MCF 10A (cell line): ENCODE data around the gene MGMT. TPM values are rescaled to one million over a fixed set of nuclear protein-coding genes. Genes with fewer than 3 reads are reported as not detected.

Experiments
- BruUV-seq: library from RNA; stranded (reverse); fragments of 400-500 nt; replicated peaks from 2 replicates; lab custom pipeline; 2021; lab: Mats Ljungman, UMichigan
- CTCF ChIA-PET: fragments of 300-600 bp; sonication (Branson Sonifier 250); formaldehyde crosslinking; extraction: SDS; loops from one replicate; lab custom pipeline; 2021; ENCODE audit warnings: antibody characterized with exemption, inconsistent platforms; lab: Yijun Ruan, JAX
- POLR2A ChIA-PET: fragments of 300-600, 350-650 bp; sonication (Branson Sonifier 250); formaldehyde crosslinking; extraction: SDS; loops from one replicate; lab custom pipeline; 2020; ENCODE audit warnings: antibody characterized with exemption, inconsistent platforms; lab: Yijun Ruan, JAX
- DNase-seq: peaks from one replicate; pipeline ENCODE4 v3.0.0-alpha.2; 2018; ENCODE audit not compliant: unreplicated experiment
- H3K27ac Mint-ChIP-seq: one replicate; pipeline ENCODE4 v1.8.0; 2022; ENCODE audit warnings: mild to moderate bottlenecking, low read depth, mixed read lengths; ENCODE audit not compliant: unreplicated experiment
- H3K27me3 Mint-ChIP-seq: one replicate; pipeline ENCODE4 v1.8.0; 2022; ENCODE audit warnings: mixed read lengths; ENCODE audit not compliant: insufficient read depth, unreplicated experiment
- H3K36me3 Mint-ChIP-seq: one replicate; pipeline ENCODE4 v1.8.0; 2022; ENCODE audit warnings: mild to moderate bottlenecking, moderate library complexity, mixed read lengths; ENCODE audit not compliant: insufficient read depth, unreplicated experiment
- H3K4me1 Mint-ChIP-seq: one replicate; pipeline ENCODE4 v1.8.0; 2022; ENCODE audit warnings: mixed read lengths; ENCODE audit not compliant: insufficient read depth, unreplicated experiment
- H3K4me3 Mint-ChIP-seq: one replicate; pipeline ENCODE4 v1.8.0; 2022; ENCODE audit warnings: mild to moderate bottlenecking, moderate library complexity, mixed read lengths; ENCODE audit not compliant: unreplicated experiment
- H3K9me3 Mint-ChIP-seq: one replicate; pipeline ENCODE4 v1.8.0; 2022; ENCODE audit warnings: mixed read lengths; ENCODE audit not compliant: unreplicated experiment
- CTCF ChIP-seq: fragments of 200-600 bp; IDR thresholded peaks from one replicate; pipeline ENCODE4 v1.8.0; 2022; ENCODE audit warnings: antibody characterized with exemption, mild to moderate bottlenecking; ENCODE audit not compliant: unreplicated experiment
- intact Hi-C: fragments of 100-400 bp; cut with micrococcal nuclease; formaldehyde crosslinking; loops from 2 replicates; pipeline ENCODE4 v1.14.1; 2022
- total RNA-seq: library from RNA; stranded (reverse); gene quantifications from 2 replicates; pipeline ENCODE4 v1.2.3, GENCODE V29; 2022

The MGMT gene
- total RNA-seq, 1 experiment from 2014 or later = 18.0 TPM

GRCh38 chr10:129787557-129787956 is 320.5 kb downstream of the MGMT start:
- TF ChIP-seq CTCF = no peak
- no peak for DNase-seq
- no peak overlapping the region for H3K27ac Mint-ChIP-seq
- no peaks in the 10 kb centered on the region for H3K4me1 Mint-ChIP-seq
- no peak overlapping the region for H3K4me3 Mint-ChIP-seq
- intact Hi-C loops = no loop called here
- POLR2A ChIA-PET = interaction anchor here (0.6 kb wide), 1 partner anchor 766 kb away, joined by 4 read pairs; no protein-coding TSS in a partner anchor
- H3K36me3 Mint-ChIP-seq = no peaks in the 10 kb centered on the region
- CTCF ChIA-PET = no interaction called here
- peaks cover 21% of the 10 kb centered on the region for H3K9me3 Mint-ChIP-seq
- BruUV-seq = no TSS peak
- no peaks in the 10 kb centered on the region for H3K27me3 Mint-ChIP-seq

GRCh38 chr10:129788215-129788614 is 321.2 kb downstream of the MGMT start:
- no peak for DNase-seq
- no TSS peak for BruUV-seq
- Mint-ChIP-seq H3K27ac (no peak overlapping the region), H3K4me1 (no peaks in the 10 kb centered on the region), H3K9me3 (peaks cover 21% of the 10 kb centered on the region), H3K4me3 (no peak overlapping the region), H3K36me3 (no peaks in the 10 kb centered on the region), H3K27me3 (no peaks in the 10 kb centered on the region)
- ChIA-PET CTCF (no interaction called here), POLR2A (no interaction called here)
- intact Hi-C loops = no loop called here
- no peak for TF ChIP-seq CTCF

- TF ChIP-seq CTCF = no peak
- ChIA-PET CTCF (no interaction called here), POLR2A (no interaction called here)
- H3K4me1 Mint-ChIP-seq = no peaks in the 10 kb centered on the region
- H3K27me3 Mint-ChIP-seq = no peaks in the 10 kb centered on the region
- peak; percentile 0 for DNase-seq
- H3K4me3 Mint-ChIP-seq = no peak overlapping the region
- H3K36me3 Mint-ChIP-seq = no peaks in the 10 kb centered on the region
- BruUV-seq = no TSS peak
- intact Hi-C loops = no loop called here
- peaks cover 13% of the 10 kb centered on the region for H3K9me3 Mint-ChIP-seq
- H3K27ac Mint-ChIP-seq = no peak overlapping the region
Measured at GRCh38 chr10:129790715-129791446, 323.8 kb downstream of the MGMT start.

- Mint-ChIP-seq H3K9me3 (peaks cover 13% of the 10 kb centered on the region), H3K27me3 (no peaks in the 10 kb centered on the region), H3K27ac (no peak overlapping the region), H3K4me3 (no peak overlapping the region), H3K36me3 (no peaks in the 10 kb centered on the region), H3K4me1 (no peaks in the 10 kb centered on the region)
- intact Hi-C loops = no loop called here
- no peak for TF ChIP-seq CTCF
- BruUV-seq = no TSS peak
- POLR2A ChIA-PET = no interaction called here
- DNase-seq = no peak
- CTCF ChIA-PET = no interaction called here
Measured at GRCh38 chr10:129792141-129792540, 325.1 kb downstream of the MGMT start.
